ENCODE data around the gene ARID1B. TPM values are rescaled to one million over a fixed set of nuclear protein-coding genes. Genes with fewer than 3 reads are reported as not detected.

The ARID1B gene
- total and polyA plus RNA-seq, 2 of the 4 experiments (the other 2 are of a cell fraction): 14.5 to 20.1 TPM

DNA sequence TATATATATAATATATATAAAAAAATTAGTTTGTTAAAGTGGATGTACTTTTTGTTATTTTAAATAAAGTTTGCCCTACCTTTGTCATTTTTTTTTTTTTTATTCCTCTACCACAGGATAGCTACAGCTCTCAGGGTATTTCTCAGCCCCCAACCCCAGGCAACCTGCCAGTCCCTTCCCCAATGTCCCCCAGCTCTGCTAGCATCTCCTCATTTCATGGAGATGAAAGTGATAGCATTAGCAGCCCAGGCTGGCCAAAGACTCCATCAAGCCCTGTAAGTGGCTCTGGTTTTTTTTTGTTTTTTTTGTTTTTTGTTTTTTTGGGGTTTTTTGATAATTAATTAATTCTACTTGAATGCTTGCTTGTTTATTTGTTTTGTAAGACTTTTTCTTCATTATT lies 397.6 kb downstream of the ARID1B start:
- Histone ChIP-seq H2AFZ (replicated peaks; ENCODE audit: low read length, poor library complexity) (no peak overlapping the region), H3K79me1 (ENCODE audit: low read depth in 1 of 2, low read length in 2 of 2) (peaks cover 0 to 4% of the 10 kb centered on the region in 2 experiments; a peak in 2 of 4 replicates), H4K20me1 (ENCODE audit: insufficient read depth, low read length) (no peaks in the 10 kb centered on the region), H2BK20ac (ENCODE audit: low read depth, low read length) (no peak overlapping the region), H3K56ac (ENCODE audit: extremely low read depth, insufficient read depth, low read length) (no peak overlapping the region), H2BK5ac (ENCODE audit: low read depth, low read length, poor library complexity, severe bottlenecking) (no peak overlapping the region), H4K5ac (ENCODE audit: low read depth, low read length) (no peak overlapping the region), H3K18ac (ENCODE audit: low read depth, low read length) (no peak overlapping the region), H4K8ac (ENCODE audit: low read depth in 2 of 2, low read length in 2 of 2) (no peak overlapping the region), H3K4me3 (ENCODE audit: insufficient read depth, low read depth, low read length) (no peak overlapping the region), H3K4ac (ENCODE audit: low read depth, low read length) (no peak overlapping the region), H3K9ac (ENCODE audit: low read depth, low read length) (no peak overlapping the region), H3K14ac (replicated peaks; ENCODE audit: low read depth, low read length) (no peak overlapping the region), H3K4me1 (ENCODE audit: control insufficient read depth, insufficient read depth, low read length) (0 out of 2 replicates have a peak, but pooled peaks cover 1% of the 10 kb centered on the region), H4K91ac (ENCODE audit: insufficient read depth, low read depth, low read length) (no peak overlapping the region), H3K9me1 (ENCODE audit: insufficient read depth, low read length) (peaks cover 6% of the 10 kb centered on the region; the same call in 1 of the 2 replicates), H3K9me3 (ENCODE audit: control insufficient read depth, insufficient read depth, low read length) (no peaks in the 10 kb centered on the region), H3K23ac (ENCODE audit: low read depth, low read length) (no peak overlapping the region), H2AK5ac (ENCODE audit: low read depth, low read length) (no peak overlapping the region), H2BK15ac (ENCODE audit: low read depth, low read length) (no peak overlapping the region), H3K4me2 (ENCODE audit: low read depth, low read length) (no peak overlapping the region), H2BK120ac (ENCODE audit: low read depth, low read length) (no peak overlapping the region), H3K36me3 (ENCODE audit: control insufficient read depth, insufficient read depth, low read length) (peaks cover 9% of the 10 kb centered on the region), H2AK9ac (replicated peaks; ENCODE audit: low read depth, low read length, poor library complexity) (no peak overlapping the region), H3K27ac (ENCODE audit: insufficient read depth, low read length) (no peak overlapping the region), H3K27me3 (ENCODE audit: control insufficient read depth, insufficient read depth, low read length) (no peaks in the 10 kb centered on the region)
- in situ Hi-C loops (cut with MboI; ENCODE audit: low sequenced_read_pairs) (loop anchor here (25.0 kb wide), 1 partner anchor 1837 kb away; no protein-coding TSS in a partner anchor), dilution Hi-C loops (cut with HindIII; ENCODE audit: low sequenced_read_pairs, unreplicated experiment) (no loop called here), intact Hi-C loops (cut with micrococcal nuclease) (no loop called here)
- CTCF ChIA-PET: no interaction called here
- TF ChIP-seq RFX5 (IDR thresholded peaks at IDR 0.05; ENCODE audit: low read depth, low read length): no peak
- TF ChIP-seq RAD21 (IDR thresholded peaks at IDR 0.05; ENCODE audit: low read length): no peak
- TF ChIP-seq, protein P1, sequence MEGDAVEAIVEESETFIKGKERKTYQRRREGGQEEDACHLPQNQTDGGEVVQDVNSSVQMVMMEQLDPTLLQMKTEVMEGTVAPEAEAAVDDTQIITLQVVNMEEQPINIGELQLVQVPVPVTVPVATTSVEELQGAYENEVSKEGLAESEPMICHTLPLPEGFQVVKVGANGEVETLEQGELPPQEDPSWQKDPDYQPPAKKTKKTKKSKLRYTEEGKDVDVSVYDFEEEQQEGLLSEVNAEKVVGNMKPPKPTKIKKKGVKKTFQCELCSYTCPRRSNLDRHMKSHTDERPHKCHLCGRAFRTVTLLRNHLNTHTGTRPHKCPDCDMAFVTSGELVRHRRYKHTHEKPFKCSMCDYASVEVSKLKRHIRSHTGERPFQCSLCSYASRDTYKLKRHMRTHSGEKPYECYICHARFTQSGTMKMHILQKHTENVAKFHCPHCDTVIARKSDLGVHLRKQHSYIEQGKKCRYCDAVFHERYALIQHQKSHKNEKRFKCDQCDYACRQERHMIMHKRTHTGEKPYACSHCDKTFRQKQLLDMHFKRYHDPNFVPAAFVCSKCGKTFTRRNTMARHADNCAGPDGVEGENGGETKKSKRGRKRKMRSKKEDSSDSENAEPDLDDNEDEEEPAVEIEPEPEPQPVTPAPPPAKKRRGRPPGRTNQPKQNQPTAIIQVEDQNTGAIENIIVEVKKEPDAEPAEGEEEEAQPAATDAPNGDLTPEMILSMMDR (conservative IDR thresholded peaks at IDR 0.05; ENCODE audit: low read depth, low read length): no peak
- TF ChIP-seq MAFK (IDR thresholded peaks at IDR 0.05; ENCODE audit: low read depth, low read length): no peak
- TF ChIP-seq, protein P2, sequence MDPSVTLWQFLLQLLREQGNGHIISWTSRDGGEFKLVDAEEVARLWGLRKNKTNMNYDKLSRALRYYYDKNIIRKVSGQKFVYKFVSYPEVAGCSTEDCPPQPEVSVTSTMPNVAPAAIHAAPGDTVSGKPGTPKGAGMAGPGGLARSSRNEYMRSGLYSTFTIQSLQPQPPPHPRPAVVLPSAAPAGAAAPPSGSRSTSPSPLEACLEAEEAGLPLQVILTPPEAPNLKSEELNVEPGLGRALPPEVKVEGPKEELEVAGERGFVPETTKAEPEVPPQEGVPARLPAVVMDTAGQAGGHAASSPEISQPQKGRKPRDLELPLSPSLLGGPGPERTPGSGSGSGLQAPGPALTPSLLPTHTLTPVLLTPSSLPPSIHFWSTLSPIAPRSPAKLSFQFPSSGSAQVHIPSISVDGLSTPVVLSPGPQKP (IDR thresholded peaks at IDR 0.05; ENCODE audit: borderline replicate concordance, low read depth, low read length): no peak
- no peak for TF ChIP-seq MAZ (IDR thresholded peaks at IDR 0.05; ENCODE audit: borderline replicate concordance, low read depth, low read length)
- TF ChIP-seq CEBPB (IDR thresholded peaks at IDR 0.05; ENCODE audit: low read depth, low read length): no peak
- TF ChIP-seq NFE2L2 (IDR thresholded peaks at IDR 0.05; ENCODE audit: low read depth, low read length): no peak
- no peak for TF ChIP-seq FOS (IDR thresholded peaks at IDR 0.05; ENCODE audit: low read depth, low read length)
- TF ChIP-seq MXI1 (IDR thresholded peaks at IDR 0.05; ENCODE audit: borderline replicate concordance, low read depth, low read length): no peak
- no peak for TF ChIP-seq RCOR1 (IDR thresholded peaks at IDR 0.05; ENCODE audit: insufficient replicate concordance, low read length)
- TF ChIP-seq, protein P3, sequence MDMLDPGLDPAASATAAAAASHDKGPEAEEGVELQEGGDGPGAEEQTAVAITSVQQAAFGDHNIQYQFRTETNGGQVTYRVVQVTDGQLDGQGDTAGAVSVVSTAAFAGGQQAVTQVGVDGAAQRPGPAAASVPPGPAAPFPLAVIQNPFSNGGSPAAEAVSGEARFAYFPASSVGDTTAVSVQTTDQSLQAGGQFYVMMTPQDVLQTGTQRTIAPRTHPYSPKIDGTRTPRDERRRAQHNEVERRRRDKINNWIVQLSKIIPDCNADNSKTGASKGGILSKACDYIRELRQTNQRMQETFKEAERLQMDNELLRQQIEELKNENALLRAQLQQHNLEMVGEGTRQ (IDR thresholded peaks at IDR 0.05; ENCODE audit: low read depth, low read length): no peak
- ATAC-seq (ENCODE audit: low read depth) (no peak), DNase-seq (no peak)
- no TSS peak for BruUV-seq (replicated peaks)
- POLR2A ChIA-PET (ENCODE audit: unreplicated experiment): no interaction called here

Measured in IMR-90 (cell line).